H9 (cell line): Measurements from ENCODE around the gene TUBB1. TPM values are rescaled to one million over a fixed set of nuclear protein-coding genes. Genes with fewer than 3 reads are reported as not detected.
A peak's percentile ranks its signal among the peaks of the same experiment; 100 is the strongest.

ENCODE experiments used
- DNase-seq: peaks from one replicate; pipeline ENCODE4 v3.0.0-alpha.2; 2017
- H2AFZ ChIP-seq: one replicate; pipeline ENCODE4 v1.6.1; 2013; ENCODE audit warnings: mild to moderate bottlenecking, low read length, control low read depth, moderate library complexity
- H2AK5ac ChIP-seq: 2 replicates; pipeline ENCODE4 v1.6.1; 2013; ENCODE audit warnings: low read length, control low read depth, mixed read lengths; ENCODE audit not compliant: insufficient read length
- H2BK120ac ChIP-seq: one replicate; pipeline ENCODE4 v1.6.1; 2013; ENCODE audit warnings: low read depth, mild to moderate bottlenecking, low read length, control low read depth, inconsistent platforms; ENCODE audit not compliant: poor library complexity, severe bottlenecking
- H2BK12ac ChIP-seq: 2 replicates; pipeline ENCODE4 v1.6.1; 2013; ENCODE audit warnings: low read length, control low read depth, mixed read lengths, low read depth; ENCODE audit not compliant: insufficient read length
- H2BK15ac ChIP-seq: 2 replicates; pipeline ENCODE4 v1.6.1; 2013; ENCODE audit warnings: low read depth, low read length, control low read depth
- H2BK20ac ChIP-seq: one replicate; pipeline ENCODE4 v1.6.1; 2013; ENCODE audit warnings: low read depth, mild to moderate bottlenecking, low read length, control low read depth, inconsistent platforms; ENCODE audit not compliant: poor library complexity, severe bottlenecking
- H2BK5ac ChIP-seq: 2 replicates; pipeline ENCODE4 v1.6.1; 2013; ENCODE audit warnings: low read length, control low read depth, mixed read lengths; ENCODE audit not compliant: insufficient read length
- H3K14ac ChIP-seq: 2 replicates; pipeline ENCODE4 v1.6.1; 2013; ENCODE audit warnings: low read length, control low read depth; ENCODE audit not compliant: insufficient read depth
- H3K18ac ChIP-seq: 2 replicates; pipeline ENCODE4 v1.6.1; 2013; ENCODE audit warnings: low read depth, mild to moderate bottlenecking, mixed read lengths, low read length, control low read depth; ENCODE audit not compliant: insufficient read length
- H3K23ac ChIP-seq: 2 replicates; pipeline ENCODE4 v1.6.1; 2013; ENCODE audit warnings: low read length, control low read depth, mixed read lengths, low read depth; ENCODE audit not compliant: insufficient read length
- H3K23me2 ChIP-seq: 2 replicates; pipeline ENCODE4 v1.6.1; 2013; ENCODE audit warnings: low read depth, mild to moderate bottlenecking, mixed read lengths, low read length, control low read depth; ENCODE audit not compliant: insufficient read length, poor library complexity, severe bottlenecking
- H3K27ac ChIP-seq: 2 replicates; pipeline ENCODE4 v1.5.1; 2013; ENCODE audit warnings: low read length, control low read depth, mixed read lengths, low read depth; ENCODE audit not compliant: insufficient read length
- H3K27me3 ChIP-seq: 2 replicates; pipeline ENCODE4 v1.6.1; 2013; ENCODE audit warnings: low read length, control low read depth, inconsistent platforms; ENCODE audit not compliant: insufficient read depth
- H3K4ac ChIP-seq: 2 replicates; pipeline ENCODE4 v1.6.1; 2013; ENCODE audit warnings: low read depth, mild to moderate bottlenecking, control low read depth, inconsistent platforms, low read length, moderate library complexity
- H3K4me1 ChIP-seq: 2 replicates; pipeline ENCODE4 v1.6.1; 2013; ENCODE audit warnings: low read length, control low read depth, inconsistent platforms; ENCODE audit not compliant: insufficient read depth
- H3K4me2 ChIP-seq: 2 replicates; pipeline ENCODE4 v1.6.1; 2013; ENCODE audit warnings: low read length, control low read depth, mixed read lengths; ENCODE audit not compliant: insufficient read length, insufficient read depth
- H3K56ac ChIP-seq: 2 replicates; pipeline ENCODE4 v1.6.1; 2013; ENCODE audit warnings: low read depth, mild to moderate bottlenecking, mixed read lengths, low read length, control low read depth; ENCODE audit not compliant: insufficient read length
- H3K79me1 ChIP-seq: 2 replicates; pipeline ENCODE4 v1.6.1; 2013; ENCODE audit warnings: low read depth, mild to moderate bottlenecking, moderate library complexity, low read length, control low read depth, inconsistent platforms; ENCODE audit not compliant: insufficient read depth, poor library complexity, severe bottlenecking
- H3K79me2 ChIP-seq: 2 replicates; pipeline ENCODE4 v1.6.1; 2013; ENCODE audit warnings: low read length, control low read depth, inconsistent platforms; ENCODE audit not compliant: insufficient read depth
- H3K9ac ChIP-seq: 2 replicates; pipeline ENCODE4 v1.6.1; 2013; ENCODE audit warnings: low read length, control low read depth, mixed read lengths; ENCODE audit not compliant: insufficient read length; ENCODE audit errors: extremely low read depth
- H3K9me3 ChIP-seq: one replicate; pipeline ENCODE4 v1.6.1; 2013; ENCODE audit warnings: low read depth, low read length, inconsistent platforms; ENCODE audit not compliant: control insufficient read depth
- H3T11ph ChIP-seq: one replicate; pipeline ENCODE4 v1.6.1; 2013; ENCODE audit warnings: mild to moderate bottlenecking, low read length, control low read depth, inconsistent platforms
- H4K20me1 ChIP-seq: one replicate; pipeline ENCODE4 v1.6.1; 2013; ENCODE audit not compliant: control insufficient read depth, insufficient read length, insufficient read depth
- H4K5ac ChIP-seq: 2 replicates; pipeline ENCODE4 v1.6.1; 2013; ENCODE audit warnings: low read depth, mild to moderate bottlenecking, mixed read lengths, low read length, control low read depth; ENCODE audit not compliant: insufficient read length
- H4K8ac ChIP-seq: replicated peaks from 2 replicates; pipeline ENCODE4 v1.6.1; 2013; ENCODE audit warnings: low read length, control low read depth, mixed read lengths, low read depth; ENCODE audit not compliant: insufficient read length
- H4K91ac ChIP-seq: 2 replicates; pipeline ENCODE4 v1.6.1; 2013; ENCODE audit warnings: low read depth, mild to moderate bottlenecking, moderate library complexity, mixed read lengths, low read length, control low read depth; ENCODE audit not compliant: insufficient read length
- H3K27ac Mint-ChIP-seq, 3 experiments: 2 replicates in 2 of 3; 3 replicates in 1 of 3; pipeline ENCODE4 v1.8.0; 2020 to 2021; ENCODE audit warnings: mixed read lengths in 3 of 3, mild to moderate bottlenecking in 1 of 3, moderate library complexity in 1 of 3
- H3K27me3 Mint-ChIP-seq: 2 replicates; pipeline ENCODE4 v1.8.0; 2021; ENCODE audit warnings: low read depth, mild to moderate bottlenecking, moderate library complexity, mixed read lengths
- H3K36me3 Mint-ChIP-seq, 3 experiments: 2 replicates in 2 of 3; 3 replicates in 1 of 3; pipeline ENCODE4 v1.8.0; 2020 to 2021; ENCODE audit warnings: low read depth in 3 of 3, mixed read lengths in 3 of 3; ENCODE audit not compliant: insufficient read depth in 1 of 3
- H3K4me1 Mint-ChIP-seq, 2 experiments: 2 replicates each; pipeline ENCODE4 v1.8.0; 2020; ENCODE audit warnings: mixed read lengths in 2 of 2
- H3K4me3 Mint-ChIP-seq, 2 experiments: 2 replicates in 1 of 2; 3 replicates in 1 of 2; pipeline ENCODE4 v1.8.0; 2020 to 2021; ENCODE audit warnings: mild to moderate bottlenecking in 2 of 2, mixed read lengths in 2 of 2, moderate library complexity in 1 of 2
- H3K9me3 Mint-ChIP-seq, 2 experiments: 2 replicates in 1 of 2; 3 replicates in 1 of 2; pipeline ENCODE4 v1.8.0; 2020; ENCODE audit warnings: mild to moderate bottlenecking in 2 of 2, mixed read lengths in 2 of 2, moderate library complexity in 1 of 2
- WGBS: extraction: QIAGEN DNeasy Blood & Tissue Kit; methylation state at CpG from one replicate; pipeline ENCODE4 v1.1.7; 2013; ENCODE audit warnings: missing lambda C conversion rate, low lambda C conversion rate, mixed read lengths; ENCODE audit not compliant: insufficient read length; ENCODE audit errors: extremely low coverage; 5-methylcytosine and 5-hydroxymethylcytosine counted together
- total RNA-seq: library from RNA; stranded (reverse); gene quantifications from 2 replicates; pipeline ENCODE4 v1.2.1, GENCODE V29; 2021
- TF ChIP-seq, protein P1 (sequence below): fragments of 200-600 bp; sonication (generic); conservative IDR thresholded peaks from 3 replicates; pipeline ENCODE4 v1.8.0; 2021; ENCODE audit warnings: antibody characterized with exemption, mild to moderate bottlenecking

TUBB1 gene
- total RNA-seq, 1 experiment from 2014 or later: not detected

DNA sequence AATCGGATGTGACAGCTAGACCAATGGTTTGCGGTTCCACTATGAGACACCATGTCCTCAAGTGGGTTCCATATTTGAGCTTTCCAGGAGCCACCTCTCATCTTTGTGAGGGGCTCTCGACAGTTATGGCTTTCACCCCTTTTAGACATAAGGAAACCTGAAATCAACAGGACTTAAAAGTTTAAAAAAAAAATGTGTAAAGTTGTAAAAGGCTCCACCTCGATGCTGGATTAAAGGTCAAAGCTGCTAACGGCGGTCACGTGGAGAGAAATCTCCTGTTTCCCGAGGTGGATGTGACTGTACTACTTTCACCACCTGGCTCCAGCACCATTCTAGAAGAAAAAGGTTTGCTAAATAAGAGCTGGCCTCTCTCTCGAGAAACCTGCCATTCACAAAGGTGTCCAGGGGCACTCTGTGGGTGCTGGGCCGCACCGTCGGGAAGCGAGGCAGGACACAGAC is 12.4 kb downstream of the TUBB1 start:
- Histone ChIP-seq H4K91ac (no peak overlapping the region), H4K5ac (no peak overlapping the region), H3K27me3 (no peaks in the 10 kb centered on the region), H2BK120ac (no peak overlapping the region), H3K18ac (peak overlapping the region; percentile 43), H3T11ph (no peak overlapping the region), H3K4ac (no peak overlapping the region), H3K79me2 (peaks cover 4% of the 10 kb centered on the region; the same call in 1 of the 2 replicates), H3K9ac (peak overlapping the region; percentile 68), H3K79me1 (no peaks in the 10 kb centered on the region), H2BK20ac (no peak overlapping the region), H4K20me1 (no peaks in the 10 kb centered on the region), H2AK5ac (no peak overlapping the region), H3K23ac (no peak overlapping the region), H2BK15ac (no peak overlapping the region), H3K56ac (no peak overlapping the region), H3K14ac (peak overlapping the region; percentile 81), H2AFZ (no peak overlapping the region), H2BK5ac (no peak overlapping the region), H3K9me3 (no peaks in the 10 kb centered on the region), H3K23me2 (peaks cover 8% of the 10 kb centered on the region), H3K4me1 (peaks cover 3% of the 10 kb centered on the region), H2BK12ac (no peak overlapping the region), H3K27ac (no peak overlapping the region), H4K8ac (no peak overlapping the region), H3K4me2 (peak overlapping the region; percentile 87)
- Mint-ChIP-seq H3K36me3 (peaks cover 33 to 72% (median 67%) of the 10 kb centered on the region in 3 experiments), H3K4me3 (peak overlapping the region; percentile 93 to 94), H3K4me1 (peaks cover 19 to 24% of the 10 kb centered on the region in 2 experiments), H3K27ac (no peak overlapping the region), H3K9me3 (no peaks in the 10 kb centered on the region), H3K27me3 (peaks cover 31% of the 10 kb centered on the region)
- DNase-seq: no peak
- TF ChIP-seq, protein P1, sequence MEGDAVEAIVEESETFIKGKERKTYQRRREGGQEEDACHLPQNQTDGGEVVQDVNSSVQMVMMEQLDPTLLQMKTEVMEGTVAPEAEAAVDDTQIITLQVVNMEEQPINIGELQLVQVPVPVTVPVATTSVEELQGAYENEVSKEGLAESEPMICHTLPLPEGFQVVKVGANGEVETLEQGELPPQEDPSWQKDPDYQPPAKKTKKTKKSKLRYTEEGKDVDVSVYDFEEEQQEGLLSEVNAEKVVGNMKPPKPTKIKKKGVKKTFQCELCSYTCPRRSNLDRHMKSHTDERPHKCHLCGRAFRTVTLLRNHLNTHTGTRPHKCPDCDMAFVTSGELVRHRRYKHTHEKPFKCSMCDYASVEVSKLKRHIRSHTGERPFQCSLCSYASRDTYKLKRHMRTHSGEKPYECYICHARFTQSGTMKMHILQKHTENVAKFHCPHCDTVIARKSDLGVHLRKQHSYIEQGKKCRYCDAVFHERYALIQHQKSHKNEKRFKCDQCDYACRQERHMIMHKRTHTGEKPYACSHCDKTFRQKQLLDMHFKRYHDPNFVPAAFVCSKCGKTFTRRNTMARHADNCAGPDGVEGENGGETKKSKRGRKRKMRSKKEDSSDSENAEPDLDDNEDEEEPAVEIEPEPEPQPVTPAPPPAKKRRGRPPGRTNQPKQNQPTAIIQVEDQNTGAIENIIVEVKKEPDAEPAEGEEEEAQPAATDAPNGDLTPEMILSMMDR: no peak
- WGBS: no CpG with 5 or more reads among the region's 13 CpGs
